NCI-H128 (cell line): ENCODE results near the gene PTCD3.

Source experiments
- DNase-seq: peaks from one replicate; lab custom pipeline; 2025; ENCODE audit not compliant: unreplicated experiment; lab: John Stamatoyannopoulos, UW

PTCD3 gene

DNA sequence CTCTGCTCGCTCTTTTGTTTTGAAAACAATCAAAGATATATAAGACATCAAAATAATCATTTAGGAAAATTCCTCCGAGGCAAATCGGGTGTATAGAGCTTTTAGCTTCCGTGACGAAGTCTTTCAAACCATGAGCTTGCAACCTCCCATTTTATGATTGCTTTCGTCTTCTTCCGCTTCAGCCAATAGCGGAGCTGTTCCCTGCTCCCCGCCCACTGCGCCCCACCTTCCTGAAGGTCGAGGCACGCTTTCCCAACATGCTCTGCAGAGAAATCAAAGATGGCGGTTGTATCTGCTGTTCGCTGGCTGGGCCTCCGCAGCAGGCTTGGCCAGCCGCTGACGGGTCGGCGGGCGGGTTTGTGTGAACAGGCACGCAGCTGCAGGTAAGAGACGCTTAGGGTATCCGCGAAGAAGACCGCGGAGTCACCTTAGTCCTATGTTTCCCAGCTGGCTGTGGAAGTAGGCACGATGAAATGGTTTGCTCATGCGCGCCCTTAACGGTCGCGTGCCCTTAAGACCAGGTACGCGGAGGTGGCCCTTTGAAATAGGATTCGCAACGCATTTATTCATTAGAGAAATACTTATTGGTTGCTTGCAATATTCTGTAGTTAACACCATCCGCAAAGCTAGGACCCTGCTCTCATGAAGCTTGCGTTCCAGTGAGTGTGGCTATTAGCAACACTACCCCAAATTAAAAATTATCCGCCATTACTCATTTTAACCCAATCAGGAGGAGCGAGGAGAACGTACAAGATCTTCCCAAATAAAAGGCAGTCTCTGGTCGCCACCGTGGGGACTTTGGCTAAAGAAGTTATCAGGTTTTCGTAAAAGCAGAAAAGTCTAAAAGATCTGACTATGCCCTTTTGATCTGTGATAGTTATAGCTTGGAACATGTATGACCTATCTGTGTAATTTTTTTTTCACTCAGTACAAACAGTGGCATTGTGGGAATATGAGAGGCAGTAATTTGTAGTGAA lies at the start of gene PTCD3:
TSS of gene PTCD3 (plus strand) at position 267 of the 977 bp plus-strand sequence. CDS start at position 280, 13 bp downstream.
- DNase-seq, result peak; percentile 84

DNA sequence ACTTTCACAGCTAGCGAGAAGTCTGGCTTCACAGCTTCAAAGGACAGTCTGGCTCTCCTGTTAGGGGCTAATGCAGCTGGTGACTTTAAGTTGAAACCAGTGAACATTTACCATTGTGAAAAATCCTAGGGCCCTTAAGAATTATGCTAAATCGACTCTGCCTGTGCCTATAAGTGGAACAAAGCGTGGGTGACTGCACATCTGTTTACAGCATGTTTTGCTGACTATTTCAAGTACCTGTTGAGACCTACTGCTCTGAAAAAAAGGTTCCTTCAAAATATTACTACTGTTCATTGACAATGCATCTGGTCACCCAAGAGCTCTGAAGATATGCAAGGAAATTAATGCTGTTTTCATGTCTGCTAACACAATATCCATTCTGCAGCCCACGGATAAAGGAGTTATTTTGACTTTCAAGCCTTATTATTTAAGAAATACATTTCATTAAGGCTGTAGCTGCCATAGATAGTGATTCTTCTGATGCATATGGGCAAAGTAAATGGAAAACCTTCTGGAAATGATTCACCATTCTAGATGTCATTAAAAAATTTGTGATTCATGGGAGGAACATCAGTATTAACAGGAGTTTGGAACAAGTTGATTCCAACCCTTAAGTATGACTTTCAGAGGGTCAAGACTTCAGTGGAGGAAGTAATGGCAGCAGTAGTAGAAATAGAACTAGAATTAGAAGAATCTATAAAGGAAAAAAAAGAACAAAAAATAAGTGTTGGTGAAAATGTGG lies 49.3 kb upstream of the PTCD3 start:
- no peak for DNase-seq

DNA sequence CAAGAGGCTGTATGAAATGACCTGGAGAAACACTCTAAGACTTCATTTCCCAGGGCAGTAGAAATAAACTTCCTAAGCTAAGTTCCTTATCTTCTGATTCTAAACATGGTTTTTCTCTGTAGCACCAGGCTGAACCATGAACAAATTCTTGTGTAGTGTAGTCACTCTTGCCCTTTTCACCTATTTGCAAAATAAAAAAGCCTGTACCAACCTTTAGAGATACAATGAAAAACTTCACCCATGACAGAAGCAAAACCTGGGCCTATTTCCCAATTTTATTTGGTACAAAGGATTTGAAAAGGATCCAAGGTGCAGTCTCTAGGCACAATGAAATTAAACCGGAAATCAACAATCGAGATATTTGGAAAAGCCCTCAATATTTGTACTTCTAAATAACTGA lies 44.0 kb upstream of the PTCD3 start:
- DNase-seq, result no peak

DNA sequence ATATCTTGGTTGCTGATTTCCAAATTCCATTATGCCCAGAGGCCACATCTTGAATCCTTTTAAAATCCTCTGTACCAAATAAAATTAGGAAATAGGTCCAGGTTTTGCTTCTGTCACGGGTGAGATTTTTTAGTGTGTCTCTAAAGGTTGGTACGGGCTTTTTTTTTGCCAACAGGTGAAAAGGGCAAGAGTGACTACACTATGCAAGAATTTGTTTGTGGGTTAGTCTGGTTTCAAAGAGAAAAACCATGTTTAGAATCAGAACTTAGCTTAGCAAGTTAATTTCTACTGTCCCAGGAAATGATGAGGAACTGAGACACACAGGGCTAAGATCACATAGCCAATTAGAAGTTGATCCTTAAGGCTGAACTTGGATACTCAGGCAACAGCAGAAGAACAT lies 42.0 kb upstream of the PTCD3 start:
- no peak for DNase-seq

DNA sequence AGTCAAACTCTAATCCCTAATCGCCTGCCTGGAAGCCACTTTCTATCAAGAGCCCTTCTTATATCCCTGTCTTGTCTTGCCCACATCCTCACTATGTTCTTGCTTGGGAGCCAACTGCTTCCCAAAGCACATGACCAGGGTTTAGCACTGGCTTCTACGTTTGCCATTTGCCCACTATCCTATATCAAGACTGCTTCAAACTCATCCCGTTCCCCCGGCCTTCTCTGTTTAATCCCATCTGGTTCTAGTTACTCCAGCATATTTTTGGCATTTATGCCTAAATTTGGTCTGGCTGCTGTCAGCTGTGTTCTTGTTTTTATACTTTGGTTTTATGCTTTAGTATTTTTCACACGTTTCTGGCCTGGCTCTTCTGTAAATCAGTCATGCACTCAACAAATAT lies 40.5 kb upstream of the PTCD3 start:
- no peak for DNase-seq

DNA sequence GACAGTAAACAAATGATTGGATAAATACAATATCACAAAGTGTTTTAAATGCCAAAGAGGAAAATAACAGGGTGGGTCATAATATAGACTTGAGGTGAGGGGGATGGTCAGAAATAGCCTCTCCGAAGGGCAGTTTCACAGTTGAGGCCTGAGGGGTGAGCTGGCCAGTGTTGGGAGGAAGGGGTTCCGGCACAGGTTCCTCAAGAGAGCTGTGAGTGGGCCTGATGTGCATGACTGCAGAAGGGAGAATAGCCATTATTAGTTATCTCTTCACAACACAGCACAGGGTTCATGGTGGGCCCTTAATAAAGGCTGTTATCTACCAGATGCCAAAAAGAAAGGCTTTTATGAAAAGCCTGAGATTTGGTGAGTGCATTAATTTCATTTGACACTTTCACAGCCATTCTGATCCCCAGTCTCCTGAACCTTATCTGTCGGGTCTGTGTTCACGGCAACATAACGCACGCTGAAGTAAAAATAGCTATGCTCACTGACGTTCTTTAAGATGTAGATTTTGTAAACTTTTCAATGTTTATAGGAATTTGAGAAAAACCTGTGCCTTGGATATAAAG lies 39.9 kb upstream of the PTCD3 start:
- DNase-seq, result no peak

DNA sequence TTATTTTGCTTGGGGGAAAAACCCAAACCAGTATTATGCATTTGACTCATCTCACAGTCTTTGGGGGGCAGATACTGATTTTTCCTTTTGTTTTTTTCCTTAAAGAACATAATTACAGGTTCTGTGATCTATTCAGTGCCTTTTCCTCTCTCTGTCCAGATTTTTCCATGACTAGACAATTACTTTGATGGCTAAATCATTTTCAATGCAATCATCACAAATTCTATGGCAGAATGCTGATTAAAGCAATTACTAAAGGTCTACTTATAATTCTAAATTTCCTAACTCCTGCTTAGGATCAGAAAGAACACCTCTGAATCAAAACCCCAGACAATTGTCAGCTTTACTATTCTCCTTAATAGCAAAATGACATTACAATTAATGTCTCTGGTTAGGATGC lies 39.1 kb upstream of the PTCD3 start:
- DNase-seq, result no peak

DNA sequence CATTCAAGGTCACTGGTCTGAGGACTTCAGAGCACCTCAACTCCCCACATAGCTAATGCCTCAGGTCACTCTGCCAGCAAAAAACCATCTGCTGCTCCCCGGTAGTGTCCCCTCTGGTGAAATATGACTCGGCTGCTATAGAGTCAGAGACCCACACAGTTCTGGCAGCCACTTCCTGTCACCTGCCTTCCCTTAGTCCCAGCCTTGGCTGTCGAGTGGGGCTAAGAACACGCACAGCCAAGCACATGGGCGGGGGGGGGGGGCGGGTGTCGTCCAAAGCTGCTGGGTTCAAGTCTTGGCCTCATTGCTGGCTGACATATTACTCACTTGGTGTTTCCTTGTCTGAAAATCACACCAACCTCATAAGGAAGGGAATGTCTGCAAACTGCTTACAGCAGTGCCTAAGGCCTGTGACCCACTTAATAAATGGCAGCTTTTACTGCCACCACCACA lies 37.9 kb upstream of the PTCD3 start:
- DNase-seq, result no peak

DNA sequence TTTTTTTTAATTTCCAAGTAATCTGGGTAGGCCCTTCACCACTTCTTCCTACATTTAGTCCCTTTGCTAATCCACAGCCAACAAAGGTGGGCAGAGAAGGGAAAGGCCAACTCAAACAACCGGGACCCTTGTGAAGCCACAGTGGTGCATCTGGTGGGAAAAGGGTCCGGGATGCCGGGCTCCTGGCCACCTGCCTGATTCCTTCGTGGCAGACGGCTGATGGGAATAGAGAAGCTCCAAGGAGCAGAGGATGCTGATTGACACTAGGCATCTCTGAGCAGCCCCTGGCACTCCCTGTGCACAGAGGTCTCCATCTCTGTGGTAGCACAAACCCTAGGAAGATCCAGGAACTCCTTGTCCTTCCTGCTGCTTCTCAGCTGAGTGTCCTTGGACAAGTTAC lies 37.4 kb upstream of the PTCD3 start:
- DNase-seq, result no peak

DNA sequence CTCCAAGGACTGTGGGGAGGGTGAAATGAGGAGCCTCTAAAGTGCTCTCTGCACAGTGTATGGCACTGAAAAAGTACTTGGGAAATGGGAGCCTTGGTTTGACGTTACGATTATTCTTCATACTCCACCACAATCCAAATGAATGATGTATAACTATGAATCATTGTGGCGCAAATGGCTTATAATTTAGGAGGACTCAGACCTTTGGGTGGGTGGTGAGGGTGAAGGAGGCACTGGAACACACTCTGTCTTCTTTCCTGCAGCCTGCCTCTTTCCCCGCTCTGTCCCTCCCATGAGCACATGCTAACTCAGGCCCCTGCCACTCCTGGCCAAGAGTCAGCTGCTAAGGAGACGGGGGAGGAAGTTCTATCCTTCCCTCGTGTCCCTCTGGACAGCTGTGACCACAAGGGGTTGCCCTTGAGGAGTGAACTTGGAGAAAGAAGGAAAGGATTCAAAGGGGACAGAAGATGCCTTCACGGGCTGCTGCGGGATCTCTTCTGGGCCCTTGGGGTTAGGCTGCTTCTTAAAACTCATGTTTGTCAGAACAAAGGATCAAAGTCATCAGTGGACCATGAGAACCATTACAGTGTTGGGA lies 36.8 kb upstream of the PTCD3 start:
- DNase-seq, result no peak

DNA sequence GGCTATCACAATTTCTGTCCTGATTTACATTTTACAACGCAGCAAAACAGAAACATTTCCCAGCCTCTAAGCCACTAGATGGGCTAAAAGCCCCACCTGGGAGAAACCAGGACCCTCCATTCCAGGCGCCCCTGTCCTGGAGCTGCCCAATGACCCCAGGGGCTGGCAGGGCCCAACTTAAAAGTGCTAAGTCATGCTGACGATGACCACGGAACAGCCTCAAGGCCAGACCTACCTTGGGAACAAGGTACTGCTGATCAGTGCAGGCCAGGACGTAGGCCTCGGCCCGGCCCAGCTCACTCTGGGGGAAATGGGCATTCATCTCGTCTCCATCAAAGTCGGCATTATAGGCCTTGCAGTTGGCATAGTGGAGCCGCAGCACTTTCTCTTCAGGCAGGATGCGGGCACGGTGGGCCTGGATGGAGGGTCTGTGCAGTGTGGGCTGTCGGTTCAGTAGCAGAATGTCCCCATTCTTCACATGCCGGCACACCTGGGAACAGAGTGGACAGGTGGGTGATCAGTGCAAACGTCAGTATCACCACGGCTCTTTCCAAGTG lies 36.2 kb upstream of the PTCD3 start:
- DNase-seq, result no peak

DNA sequence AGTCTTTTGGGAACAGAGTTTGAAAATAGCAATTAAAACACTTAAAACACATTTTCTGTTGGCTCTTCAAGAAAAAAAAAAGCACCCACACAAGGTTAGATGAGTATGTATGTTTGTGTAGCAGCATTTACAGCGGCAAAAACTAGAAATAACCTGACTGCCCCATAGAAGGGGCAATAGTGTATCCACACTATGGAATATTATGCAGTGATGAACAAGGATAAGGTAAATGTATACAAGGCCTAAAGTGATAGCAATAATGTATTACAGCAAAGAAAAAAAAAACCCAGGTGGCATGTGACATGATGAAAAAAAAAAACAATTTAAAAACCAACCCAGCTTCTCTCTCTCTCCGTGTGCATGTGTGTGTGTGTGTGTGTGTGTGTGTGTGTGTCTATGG lies 35.2 kb upstream of the PTCD3 start:
- no peak for DNase-seq

DNA sequence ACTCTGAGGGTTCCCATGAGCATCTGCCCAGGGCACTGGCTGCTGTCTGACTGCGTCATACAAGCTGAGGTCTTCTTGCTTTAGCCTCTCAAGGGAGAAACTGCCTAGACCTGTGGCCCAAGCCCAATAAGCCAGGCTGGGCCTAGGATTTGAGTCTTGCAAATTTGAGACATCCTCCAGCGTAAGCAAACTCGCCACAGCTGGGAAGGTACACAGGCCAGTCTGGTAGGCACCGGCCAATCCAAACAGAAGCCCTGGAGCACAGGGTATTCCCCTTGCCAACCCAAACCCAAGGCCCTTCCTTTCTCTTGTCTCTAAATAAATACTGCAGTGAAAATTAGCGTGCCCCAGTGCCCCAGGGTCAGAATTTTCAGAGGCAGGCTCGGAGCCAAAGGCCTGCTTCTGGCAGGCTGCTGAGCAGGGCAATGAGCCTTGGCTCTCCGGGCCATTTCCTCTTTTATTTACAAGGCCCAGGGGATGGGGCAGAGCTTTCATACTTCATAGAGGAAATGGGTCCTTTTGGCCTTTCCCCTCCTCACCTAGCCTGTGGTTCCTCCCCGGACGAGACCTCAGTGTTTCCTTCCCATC lies 33.7 kb upstream of the PTCD3 start:
- no peak for DNase-seq

DNA sequence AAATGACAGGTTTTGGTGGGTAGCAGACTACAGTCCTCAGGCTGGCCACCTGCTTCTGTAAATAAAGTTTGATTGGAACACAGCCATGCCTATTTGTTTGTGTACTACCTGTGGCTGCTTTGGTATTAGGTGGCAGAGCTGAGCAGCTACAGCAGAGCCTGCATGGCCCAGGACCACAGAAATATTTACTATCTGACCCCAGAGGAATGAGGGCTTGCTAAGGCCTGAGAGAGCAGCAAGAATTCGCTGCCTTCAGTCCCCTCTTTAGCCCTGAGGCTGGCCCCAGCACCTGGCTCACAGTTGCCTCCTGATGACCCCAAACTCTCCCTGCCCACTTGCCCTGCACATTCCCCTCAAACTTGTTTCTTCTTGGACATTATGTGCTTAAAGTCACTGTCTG lies 32.8 kb upstream of the PTCD3 start:
- no peak for DNase-seq

DNA sequence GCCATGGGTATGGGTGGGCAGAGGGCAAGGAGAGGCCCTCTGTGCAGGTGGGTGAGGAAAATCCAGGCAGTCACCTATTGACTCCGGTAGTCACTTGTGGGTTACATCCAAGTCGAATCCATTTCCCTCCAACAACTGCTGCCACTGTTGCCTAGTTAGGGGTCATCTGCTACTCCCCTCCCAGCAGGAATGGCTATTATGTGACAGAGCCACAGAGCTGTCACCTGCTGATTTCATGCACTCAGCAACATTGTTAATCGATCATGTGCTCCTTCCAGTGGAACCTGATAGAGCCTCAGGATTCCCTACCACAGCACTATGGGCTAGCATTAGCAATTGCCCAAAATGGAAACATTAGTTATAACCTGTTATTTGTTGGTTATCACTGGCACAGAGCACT lies 31.8 kb upstream of the PTCD3 start:
- no peak for DNase-seq

DNA sequence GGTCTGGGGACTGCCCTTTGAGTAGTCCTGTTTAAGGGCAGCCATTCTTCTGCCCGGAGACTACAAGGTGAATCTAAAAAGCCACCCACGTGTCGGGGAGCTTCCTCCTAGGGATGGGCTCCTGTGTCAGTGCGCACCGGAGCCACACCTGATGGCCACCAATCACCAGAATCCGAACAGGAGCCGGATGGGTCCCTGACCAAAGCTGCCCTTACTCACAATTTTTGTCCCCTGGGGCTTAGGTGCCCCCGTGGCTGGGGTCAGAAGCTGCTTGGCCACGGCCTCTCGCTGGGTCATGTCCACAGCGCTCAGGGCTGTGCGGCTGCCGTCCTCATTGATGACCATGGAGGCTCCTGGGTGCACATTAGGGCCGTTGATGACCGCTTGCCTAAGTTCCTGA lies 31.2 kb upstream of the PTCD3 start:
- no peak for DNase-seq

DNA sequence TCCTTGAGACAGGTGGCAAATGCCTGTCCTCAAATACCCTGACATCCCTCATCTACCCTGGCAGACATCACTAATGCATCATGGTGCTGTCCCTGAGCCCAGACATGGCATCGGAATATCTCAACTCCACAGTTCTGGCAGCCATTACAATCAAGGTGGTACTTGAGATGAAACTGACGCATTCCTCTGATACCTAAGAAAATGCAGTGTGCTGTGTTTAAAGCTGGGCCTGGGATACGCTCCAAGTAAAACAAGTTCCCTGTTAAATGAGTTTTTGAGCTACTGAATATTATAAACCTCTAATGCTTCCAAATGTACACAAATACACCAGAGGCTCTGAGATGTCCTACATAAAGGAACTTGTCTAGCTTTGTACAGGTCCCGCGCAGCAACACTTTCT lies 30.1 kb upstream of the PTCD3 start:
- no peak for DNase-seq

DNA sequence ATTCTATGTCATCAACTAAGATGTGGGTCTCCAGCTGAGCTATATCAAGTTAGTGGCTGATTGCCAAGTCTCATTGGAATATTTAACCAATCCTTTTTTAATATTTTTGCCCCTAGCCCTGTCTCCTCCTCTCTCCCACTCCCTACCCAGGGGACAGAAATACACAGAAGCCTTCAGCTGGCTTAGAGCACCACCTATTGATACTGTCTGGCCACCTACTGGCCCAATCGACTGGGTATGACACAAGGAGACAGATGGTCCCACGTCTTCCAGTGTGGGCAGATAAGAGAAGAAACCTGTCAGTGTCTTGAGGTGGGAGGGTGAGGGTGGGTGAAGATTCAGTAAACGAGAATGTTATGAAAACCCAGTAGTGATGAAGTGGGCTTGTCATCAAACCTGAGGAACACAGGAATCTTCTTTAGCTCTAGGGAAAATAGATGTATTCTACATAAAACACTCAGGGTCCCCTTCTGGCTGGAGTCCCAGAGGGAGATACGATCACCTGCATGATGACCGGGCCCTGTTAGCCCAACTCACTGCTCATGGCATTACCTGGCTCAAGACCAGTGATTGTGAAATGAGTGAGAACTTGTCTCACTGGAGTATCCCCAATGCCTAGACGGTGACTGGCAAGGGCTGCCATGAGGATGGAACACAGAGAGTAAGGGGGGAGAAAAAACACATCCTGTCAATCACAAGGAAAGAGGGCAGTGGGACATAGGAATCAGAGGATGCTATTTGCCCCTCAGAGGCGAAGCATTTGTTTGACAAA lies 27.1 kb upstream of the PTCD3 start:
- peak; percentile 30 for DNase-seq

DNA sequence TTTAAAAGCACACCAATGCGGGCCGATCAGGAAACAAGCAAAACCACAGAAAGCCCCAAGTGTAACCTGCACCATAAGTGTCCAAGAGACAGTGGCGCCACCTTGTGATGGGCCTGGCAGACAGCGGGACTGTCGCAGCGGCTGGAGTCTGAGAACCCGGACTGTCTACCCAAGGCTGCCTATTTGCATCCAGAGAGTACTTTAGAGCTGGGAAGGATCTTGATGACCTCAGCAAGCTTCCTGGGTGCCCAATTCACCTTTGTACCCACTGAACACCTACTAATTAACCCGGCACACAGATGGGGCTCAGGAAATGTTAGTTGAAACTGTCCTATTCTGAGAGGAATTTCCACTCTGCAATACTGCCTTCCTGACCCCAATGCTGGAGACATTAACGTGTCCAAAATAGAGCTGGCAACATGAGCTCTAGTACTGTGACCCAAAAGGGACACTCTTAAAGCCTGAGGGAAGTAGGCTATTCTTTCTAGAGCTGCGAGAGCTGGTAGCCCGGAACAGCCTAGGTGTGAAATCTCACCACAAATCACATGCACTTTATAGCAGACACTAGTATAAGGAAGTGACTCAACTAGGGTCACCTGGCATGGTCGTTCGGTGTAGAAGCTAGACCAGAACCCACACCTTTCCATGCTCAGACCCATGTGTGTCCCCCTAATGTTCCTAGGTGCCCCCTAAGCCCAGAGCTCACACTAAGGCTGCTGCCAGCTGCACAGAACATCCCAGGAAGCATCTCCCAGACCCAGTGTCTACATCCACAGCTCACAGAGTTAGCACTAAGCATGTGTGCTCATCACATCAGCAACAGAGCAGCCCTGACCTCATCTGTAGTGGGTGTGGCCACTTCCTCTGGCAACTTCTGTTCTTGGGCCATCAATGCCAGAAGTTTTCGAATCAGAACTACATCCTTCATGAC lies 25.8 kb upstream of the PTCD3 start:
- no peak for DNase-seq
